ENCODE results near the gene AFG1L.

DNA sequence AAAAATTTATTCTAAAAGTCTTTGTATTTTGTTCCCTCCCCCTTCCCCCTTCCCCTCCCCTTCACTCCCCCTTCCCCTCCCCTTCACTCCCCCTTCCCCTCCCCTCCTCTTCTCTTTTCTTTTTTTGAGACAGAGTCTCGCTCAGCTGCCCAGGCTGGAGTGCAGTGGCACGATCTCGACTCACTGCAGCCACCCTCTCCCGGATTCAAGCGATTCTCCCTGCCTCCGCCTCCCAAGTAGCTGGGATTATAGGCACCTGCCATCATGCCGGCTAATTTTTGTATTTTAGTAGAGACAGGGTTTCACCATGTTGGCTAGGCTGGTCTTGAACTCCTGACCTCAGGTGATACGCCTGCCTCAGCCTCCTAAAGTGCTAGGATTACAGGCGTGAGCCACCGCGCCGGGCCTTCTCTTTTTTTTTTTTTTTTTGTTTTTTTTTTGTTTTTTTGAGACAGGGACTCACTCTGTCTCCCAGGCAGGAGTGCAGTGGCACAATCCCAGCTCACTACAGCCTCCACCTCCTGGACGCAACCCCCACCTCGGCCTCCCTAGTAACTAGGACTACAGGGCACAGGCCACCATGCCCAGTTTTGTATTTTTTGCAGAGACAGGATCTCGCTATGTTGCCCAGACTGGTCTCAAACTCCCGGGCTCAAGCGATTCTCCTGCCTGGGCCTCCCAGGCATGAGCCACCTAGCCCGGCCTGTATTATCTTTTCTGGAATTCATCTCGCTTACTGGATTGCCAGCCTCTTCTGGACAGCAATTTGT, 1.1 kb upstream of the AFG1L start:
- no peak for TF ChIP-seq CTCF (IDR thresholded peaks at IDR 0.05; ENCODE audit: low read depth, low read length, missing input control)
- no peak for TF ChIP-seq GABPA (IDR thresholded peaks at IDR 0.05 in 1 of 2, conservative IDR thresholded peaks at IDR 0.05 in 1 of 2)
- no peak for TF ChIP-seq RAD21 (IDR thresholded peaks at IDR 0.05)
- TF ChIP-seq MAX (IDR thresholded peaks at IDR 0.05): no peak
- no peak for TF ChIP-seq HNF4G (IDR thresholded peaks at IDR 0.05)
- no peak for TF ChIP-seq TAF1 (conservative IDR thresholded peaks at IDR 0.05)
- TF ChIP-seq FOXA1 (IDR thresholded peaks at IDR 0.05): no peak
- no peak for TF ChIP-seq ATF3 (IDR thresholded peaks at IDR 0.05)
- TF ChIP-seq SP1 (IDR thresholded peaks at IDR 0.05): no peak

Measured in liver (tissue), 3 donors.